ENCODE measurements around the gene PDGFRB. TPM values are rescaled to one million over a fixed set of nuclear protein-coding genes. Genes with fewer than 3 reads are reported as not detected.
A peak's percentile ranks its signal among the peaks of the same experiment; 100 is the strongest.

The PDGFRB gene
- total RNA-seq, 1 experiment from 2014 or later: 9.4 TPM

DNA sequence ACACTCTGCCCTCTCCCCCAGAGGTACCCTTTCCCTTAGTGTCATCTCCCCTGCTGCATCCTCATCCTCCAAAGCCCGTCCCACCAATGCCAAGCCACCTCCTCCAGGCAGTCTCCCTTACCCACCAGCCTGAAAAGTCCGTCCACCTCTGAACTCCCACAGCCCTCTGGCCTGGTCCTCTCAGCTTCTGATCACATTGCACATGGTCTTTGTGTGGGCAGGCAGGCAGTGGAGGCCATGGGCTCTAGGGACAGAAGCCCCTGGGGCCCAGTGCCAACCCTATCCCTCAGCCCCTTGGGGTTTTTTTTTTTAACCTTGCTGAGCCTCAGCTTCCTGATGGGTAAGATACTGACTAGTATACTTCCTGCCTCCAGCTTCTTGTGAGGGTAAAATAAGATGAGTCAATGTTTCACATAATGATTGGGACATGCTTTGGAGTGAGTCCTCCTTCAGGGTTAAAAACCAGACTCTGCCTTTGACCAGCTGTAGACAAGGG lies 88.7 kb downstream of the PDGFRB start:
- peak; percentile 68 for DNase-seq (ENCODE audit: low read depth)

DNA sequence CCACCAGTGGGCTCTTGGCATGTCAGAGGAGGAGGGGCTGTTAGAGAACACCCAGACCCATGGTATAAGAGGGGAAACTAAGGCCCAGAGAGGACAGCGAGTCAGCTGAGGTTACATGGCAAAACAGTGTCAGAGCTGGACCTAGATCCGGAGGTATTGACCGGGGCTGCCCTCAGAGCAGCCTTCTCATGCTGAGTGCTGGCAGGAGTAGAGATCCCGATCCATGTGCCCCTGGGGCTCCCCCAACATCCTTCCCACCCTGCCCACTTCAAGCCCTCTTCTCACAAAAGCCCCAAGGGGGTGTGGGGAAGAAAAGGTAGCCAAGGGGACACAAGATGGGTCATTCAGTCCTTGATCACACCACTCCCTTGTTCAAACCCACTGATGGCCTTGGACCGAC lies 89.2 kb downstream of the PDGFRB start:
- DNase-seq (ENCODE audit: low read depth): no peak

DNA sequence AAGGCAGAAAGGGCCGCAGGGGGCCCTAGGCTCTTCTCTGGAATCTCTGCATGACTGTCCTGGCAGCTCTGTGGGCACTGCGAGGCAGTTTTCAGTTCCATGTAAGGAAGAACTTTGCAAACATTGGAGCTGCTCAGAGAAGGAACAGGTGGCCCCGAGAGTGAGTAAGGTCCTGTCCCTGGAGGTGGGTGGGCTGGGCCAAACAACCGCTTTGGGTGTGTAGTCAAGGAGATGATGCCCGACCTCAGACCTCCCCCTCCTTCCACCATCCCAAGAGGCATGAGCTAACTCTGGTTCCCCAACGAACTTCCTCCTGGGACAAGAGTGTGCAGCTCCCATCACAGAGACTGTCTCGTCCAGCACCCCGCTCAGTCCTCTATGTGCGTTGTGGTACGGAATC lies 89.8 kb downstream of the PDGFRB start:
- peak; percentile 87 for DNase-seq (ENCODE audit: low read depth)

DNA sequence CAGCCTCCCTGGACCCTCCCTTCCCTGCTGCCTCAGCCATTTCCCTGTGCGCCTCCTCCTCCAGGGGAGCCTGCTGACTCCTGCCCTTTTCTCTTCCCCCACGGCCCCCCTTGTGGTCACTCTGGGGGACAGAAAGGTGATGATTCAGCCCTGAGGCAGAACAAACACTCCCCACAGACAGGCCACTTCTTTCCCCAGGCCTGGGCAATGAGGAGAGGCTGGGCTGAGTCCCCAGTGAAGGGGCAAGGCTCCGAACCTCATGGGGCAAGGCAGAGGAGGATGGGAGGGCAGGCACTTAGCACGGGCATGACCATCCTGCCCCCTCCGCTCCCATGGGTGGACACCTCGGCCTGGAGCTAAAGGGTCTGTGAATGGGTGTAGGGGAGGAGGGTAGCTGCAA lies 90.3 kb downstream of the PDGFRB start:
- DNase-seq (ENCODE audit: low read depth): peak; percentile 70

DNA sequence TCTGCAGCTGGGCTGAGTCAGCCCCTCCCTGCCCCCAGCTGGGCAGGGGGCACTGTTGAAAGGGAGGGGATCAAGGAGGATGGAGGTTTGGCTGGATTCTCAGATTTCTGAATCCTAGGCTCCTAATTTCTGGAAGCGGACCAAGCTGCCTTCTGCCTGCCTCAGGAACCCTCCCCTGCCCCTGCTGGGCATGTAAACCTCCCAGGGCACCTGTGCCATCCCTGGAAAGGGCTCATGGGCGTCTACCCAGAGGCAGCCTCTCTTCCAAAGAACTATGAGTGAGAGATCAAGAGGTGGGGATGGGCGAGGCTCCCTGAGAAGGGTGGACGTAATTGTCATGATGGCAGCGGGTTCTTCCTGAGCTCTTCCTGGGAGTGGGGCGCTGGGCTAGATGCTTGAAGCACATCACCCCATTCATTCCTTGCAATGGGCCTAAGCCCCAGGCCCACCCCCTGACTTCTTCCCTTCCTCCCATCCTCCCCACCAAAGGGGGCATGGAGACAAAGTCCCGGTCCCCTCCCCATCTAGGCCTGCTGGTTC lies 90.9 kb downstream of the PDGFRB start:
- no peak for DNase-seq (ENCODE audit: low read depth)

Other genes with a start within 250 kb of the PDGFRB start
- not detected in 2 replicates for gene PDE6A, start 211.1 kb downstream of the PDGFRB start, total RNA-seq (2014; rRNA removed; shearing (Covaris generic))
- 9.3 and 11.1 TPM in 2 replicates for gene SLC26A2, start 195.1 kb downstream of the PDGFRB start, total RNA-seq (2014; rRNA removed; shearing (Covaris generic))
- gene TIGD6, start 155.2 kb downstream of the PDGFRB start, total RNA-seq (2014; rRNA removed; shearing (Covaris generic)): 1.7 and 4.3 TPM in 2 replicates
- gene HMGXB3, start 155.1 kb downstream of the PDGFRB start, total RNA-seq (2014; rRNA removed; shearing (Covaris generic)): 33.2 and 35.6 TPM in 2 replicates
- 0.11 TPM in 1 of 2 replicates, not detected in the other for gene CSF1R, start 69.3 kb downstream of the PDGFRB start, total RNA-seq (2014; rRNA removed; shearing (Covaris generic))
- 0.06 and 1.3 TPM in 2 replicates for gene CDX1, start 10.9 kb upstream of the PDGFRB start, total RNA-seq (2014; rRNA removed; shearing (Covaris generic))
- gene SLC6A7, start 34.2 kb upstream of the PDGFRB start, total RNA-seq (2014; rRNA removed; shearing (Covaris generic)): 0.06 TPM in 1 of 2 replicates, not detected in the other
- 0.23 TPM in 1 of 2 replicates, not detected in the other for gene CAMK2A, start 133.9 kb upstream of the PDGFRB start, total RNA-seq (2014; rRNA removed; shearing (Covaris generic))
- 4.5 and 9.4 TPM in 2 replicates for gene ARSI, start 147.1 kb upstream of the PDGFRB start, total RNA-seq (2014; rRNA removed; shearing (Covaris generic))
- gene TCOF1, start 201.9 kb upstream of the PDGFRB start, total RNA-seq (2014; rRNA removed; shearing (Covaris generic)): 84.9 and 90.0 TPM in 2 replicates